CD4-positive, alpha-beta T cell (primary cell): ENCODE measurements around the gene RAB3GAP1. TPM values are rescaled to one million over a fixed set of nuclear protein-coding genes. Genes with fewer than 3 reads are reported as not detected.
A peak's percentile ranks its signal among the peaks of the same experiment; 100 is the strongest.

ENCODE experiments used
- ATAC-seq: fragments of 200-7000 bp; cut with Tn5 transposase; one replicate; pipeline ENCODE4 v1.10.0; 2022; ENCODE audit warnings: mild to moderate bottlenecking; ENCODE audit not compliant: poor library complexity
- CTCF ChIA-PET: fragments of 350-600 bp; sonication (Branson Sonifier 250); formaldehyde crosslinking; loops from one replicate; lab custom pipeline; 2021; ENCODE audit warnings: antibody characterized with exemption, inconsistent platforms; lab: Charles Lee
- POLR2A ChIA-PET: fragments of 350-600 bp; sonication (Branson Sonifier 250); formaldehyde crosslinking; loops from one replicate; lab custom pipeline; 2021; ENCODE audit warnings: antibody characterized with exemption, inconsistent platforms; lab: Charles Lee
- DNase-seq, 14 experiments: peaks; one replicate each; pipeline ENCODE4 v3.0.0-alpha.2; 2013 to 2020; ENCODE audit warnings: mixed read lengths in 2 of 14
- H3K27ac ChIP-seq, 2 donors: one replicate each; pipeline versions ENCODE4 v1.5.1 to v1.7.0; 2013; ENCODE audit warnings: low read length in 2 of 2, low read depth in 1 of 2, mild to moderate bottlenecking in 1 of 2
- H3K27me3 ChIP-seq, 2 experiments: 1 replicate in 1 of 2; 2 replicates in 1 of 2; pipeline versions ENCODE4 v1.6.1 to v1.7.0; 2013; ENCODE audit warnings: low read length in 2 of 2, control low read depth in 1 of 2, mild to moderate bottlenecking in 1 of 2, moderate library complexity in 1 of 2; ENCODE audit not compliant: insufficient read depth in 2 of 2, control insufficient read depth in 1 of 2
- H3K36me3 ChIP-seq: one replicate; pipeline ENCODE4 v1.6.1; 2013; ENCODE audit warnings: low read length, control low read depth; ENCODE audit not compliant: insufficient read depth
- H3K4me1 ChIP-seq: one replicate; pipeline ENCODE4 v1.6.1; 2013; ENCODE audit warnings: low read length, control low read depth; ENCODE audit not compliant: insufficient read depth
- H3K4me3 ChIP-seq: one replicate; pipeline ENCODE4 v1.5.1; 2013; ENCODE audit warnings: mild to moderate bottlenecking, low read length, moderate library complexity
- H3K9me3 ChIP-seq, 2 experiments: 1 replicate in 1 of 2; 2 replicates in 1 of 2; pipeline versions ENCODE4 v1.6.1 to v1.7.0; 2013; ENCODE audit warnings: low read length in 2 of 2, mild to moderate bottlenecking in 2 of 2, control low read depth in 1 of 2, moderate library complexity in 1 of 2; ENCODE audit not compliant: control insufficient read depth in 1 of 2, insufficient read depth in 1 of 2
- H3K27ac Mint-ChIP-seq: one replicate; pipeline ENCODE4 v1.8.0; 2020; ENCODE audit warnings: mixed read lengths
- H3K27me3 Mint-ChIP-seq: one replicate; pipeline ENCODE4 v1.8.0; 2021; ENCODE audit warnings: mixed read lengths
- H3K36me3 Mint-ChIP-seq: one replicate; pipeline ENCODE4 v1.8.0; 2021; ENCODE audit warnings: low read depth, mixed read lengths
- H3K4me1 Mint-ChIP-seq: one replicate; pipeline ENCODE4 v1.8.0; 2021; ENCODE audit warnings: low read depth, mixed read lengths
- H3K4me3 Mint-ChIP-seq: one replicate; pipeline ENCODE4 v1.8.0; 2020; ENCODE audit warnings: mild to moderate bottlenecking, mixed read lengths
- H3K9me3 Mint-ChIP-seq: one replicate; pipeline ENCODE4 v1.8.0; 2020; ENCODE audit warnings: mixed read lengths
- intact Hi-C, 2 experiments: fragments of 100-400 bp; cut with DNase I in 1 of 2; cut with micrococcal nuclease in 1 of 2; formaldehyde crosslinking; loops; one replicate each; pipeline versions ENCODE4 v1.15.1 to v1.9.0; 2023 to 2025; cut with DNase I, micrococcal nuclease
- total RNA-seq, 174 experiments: library from RNA in 2 of 174; stranded (reverse) in 2 of 174; gene quantifications; one replicate each; pipeline ENCODE4 v1.2.3 and lab custom pipeline; 2021 to 2026
- TF ChIP-seq, protein P1 (sequence below): fragments of 200-600 bp; IDR thresholded peaks from one replicate; pipeline ENCODE4 v1.8.0; 2022; ENCODE audit warnings: antibody characterized with exemption, mild to moderate bottlenecking

The RAB3GAP1 gene
- total RNA-seq, 2 experiments from 2014 or later, result 35.9 to 37.0 TPM

DNA sequence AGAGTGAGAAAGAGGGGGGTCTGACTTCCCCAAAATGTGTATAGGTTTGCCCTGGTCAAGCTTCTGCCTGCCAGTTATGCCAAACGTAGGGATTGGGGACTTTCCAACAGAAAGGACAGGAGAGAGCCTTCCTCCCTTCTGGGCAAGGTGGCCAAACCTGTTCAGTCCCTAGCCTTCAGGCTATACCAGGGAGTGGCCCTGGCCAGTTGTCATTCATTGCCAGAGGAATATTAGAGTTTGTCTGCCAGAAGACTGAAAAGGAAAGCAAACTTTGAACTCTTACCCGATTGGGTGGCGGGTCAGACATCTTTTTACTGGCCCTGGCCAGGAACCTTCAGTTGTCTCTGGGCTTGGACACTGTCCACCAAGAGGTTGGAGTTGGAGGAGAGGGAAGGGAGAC, 22.1 kb downstream of the RAB3GAP1 start:
- H3K36me3 Mint-ChIP-seq, result peaks cover 79% of the 10 kb centered on the region
- no peaks in the 10 kb centered on the region for H3K27me3 ChIP-seq
- TF ChIP-seq, protein P1, sequence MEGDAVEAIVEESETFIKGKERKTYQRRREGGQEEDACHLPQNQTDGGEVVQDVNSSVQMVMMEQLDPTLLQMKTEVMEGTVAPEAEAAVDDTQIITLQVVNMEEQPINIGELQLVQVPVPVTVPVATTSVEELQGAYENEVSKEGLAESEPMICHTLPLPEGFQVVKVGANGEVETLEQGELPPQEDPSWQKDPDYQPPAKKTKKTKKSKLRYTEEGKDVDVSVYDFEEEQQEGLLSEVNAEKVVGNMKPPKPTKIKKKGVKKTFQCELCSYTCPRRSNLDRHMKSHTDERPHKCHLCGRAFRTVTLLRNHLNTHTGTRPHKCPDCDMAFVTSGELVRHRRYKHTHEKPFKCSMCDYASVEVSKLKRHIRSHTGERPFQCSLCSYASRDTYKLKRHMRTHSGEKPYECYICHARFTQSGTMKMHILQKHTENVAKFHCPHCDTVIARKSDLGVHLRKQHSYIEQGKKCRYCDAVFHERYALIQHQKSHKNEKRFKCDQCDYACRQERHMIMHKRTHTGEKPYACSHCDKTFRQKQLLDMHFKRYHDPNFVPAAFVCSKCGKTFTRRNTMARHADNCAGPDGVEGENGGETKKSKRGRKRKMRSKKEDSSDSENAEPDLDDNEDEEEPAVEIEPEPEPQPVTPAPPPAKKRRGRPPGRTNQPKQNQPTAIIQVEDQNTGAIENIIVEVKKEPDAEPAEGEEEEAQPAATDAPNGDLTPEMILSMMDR, result no peak
- H3K4me3 Mint-ChIP-seq, result no peak overlapping the region
- no peak for ATAC-seq
- peaks cover 40% of the 10 kb centered on the region for H3K4me1 Mint-ChIP-seq
- no peak overlapping the region for H3K27ac ChIP-seq
- ChIA-PET POLR2A (no interaction called here), CTCF (no interaction called here)
- H3K4me1 ChIP-seq, result no peaks in the 10 kb centered on the region
- no peak overlapping the region for H3K4me3 ChIP-seq
- peaks cover 6% of the 10 kb centered on the region for H3K36me3 ChIP-seq
- DNase-seq, result no peak
- intact Hi-C loops, result no loop called here
- H3K27me3 Mint-ChIP-seq, result no peaks in the 10 kb centered on the region
- peaks cover 8 to 12% of the 10 kb centered on the region in 2 experiments for H3K9me3 ChIP-seq
- H3K9me3 Mint-ChIP-seq, result peaks cover 4% of the 10 kb centered on the region
- peak overlapping the region; percentile 4 for H3K27ac Mint-ChIP-seq

DNA sequence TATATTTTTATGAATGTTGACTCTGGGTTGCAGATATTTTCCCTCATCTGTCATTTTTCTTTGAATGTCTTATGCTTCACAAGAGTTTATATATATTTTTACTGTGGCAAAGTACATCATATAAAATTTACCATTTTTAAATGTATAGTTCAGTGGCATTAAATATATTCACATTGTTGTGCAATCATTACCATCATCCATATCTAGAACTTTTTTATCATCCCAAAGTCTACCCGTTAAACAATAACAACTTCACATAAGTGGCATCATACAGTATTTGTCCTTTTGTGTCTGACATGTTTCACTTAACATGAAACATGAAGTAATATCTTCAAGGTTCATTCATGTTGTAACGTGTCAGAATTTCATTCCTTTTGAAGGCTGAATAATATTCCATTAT, 24.5 kb downstream of the RAB3GAP1 start:
- H3K36me3 Mint-ChIP-seq, result peaks cover 80% of the 10 kb centered on the region
- H3K9me3 Mint-ChIP-seq, result peaks cover 4% of the 10 kb centered on the region
- CTCF ChIA-PET, result no interaction called here

DNA sequence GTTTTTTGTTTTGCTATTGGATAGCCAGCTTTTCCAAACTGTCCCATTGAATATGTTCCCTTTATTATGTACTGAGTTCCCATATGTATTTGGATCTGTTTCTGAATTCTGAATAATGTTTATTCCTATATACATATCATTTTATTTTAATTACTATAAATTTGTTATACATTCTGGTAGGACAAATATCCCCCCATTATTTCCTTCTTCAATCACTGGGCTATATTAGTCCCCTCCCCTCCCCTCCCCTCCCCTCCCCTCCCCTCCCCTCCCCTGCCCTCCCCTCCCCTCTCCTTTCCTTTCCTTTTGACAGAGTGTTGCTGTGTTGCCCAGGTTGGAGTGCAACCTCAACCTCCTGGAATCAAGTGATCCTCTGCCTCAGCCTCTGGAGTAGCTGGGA, 26.3 kb downstream of the RAB3GAP1 start:
- peaks cover 0 to 4% of the 10 kb centered on the region in 2 experiments for H3K9me3 ChIP-seq
- TF ChIP-seq, protein P1, result no peak
- H3K27me3 ChIP-seq, result no peaks in the 10 kb centered on the region
- Mint-ChIP-seq H3K4me3 (no peak overlapping the region), H3K27me3 (no peaks in the 10 kb centered on the region), H3K36me3 (peaks cover 80% of the 10 kb centered on the region), H3K4me1 (peaks cover 38% of the 10 kb centered on the region), H3K27ac (no peak overlapping the region), H3K9me3 (no peaks in the 10 kb centered on the region)
- no peak for ATAC-seq
- no peaks in the 10 kb centered on the region for H3K4me1 ChIP-seq
- H3K36me3 ChIP-seq, result peaks cover 15% of the 10 kb centered on the region
- DNase-seq, result no peak
- no peak overlapping the region for H3K27ac ChIP-seq
- ChIA-PET POLR2A (no interaction called here), CTCF (no interaction called here)
- intact Hi-C loops, result no loop called here
- H3K4me3 ChIP-seq, result no peak overlapping the region

More for the DNA sequence above, 24.5 kb downstream of the RAB3GAP1 start:
- peaks cover 44% of the 10 kb centered on the region for H3K4me1 Mint-ChIP-seq
- Histone ChIP-seq H3K9me3 (peaks cover 5 to 9% of the 10 kb centered on the region in 2 experiments), H3K36me3 (peaks cover 4% of the 10 kb centered on the region), H3K27me3 (no peaks in the 10 kb centered on the region), H3K27ac (no peak overlapping the region), H3K4me3 (no peak overlapping the region), H3K4me1 (no peaks in the 10 kb centered on the region)
- no peaks in the 10 kb centered on the region for H3K27me3 Mint-ChIP-seq
- no peak for ATAC-seq
- H3K27ac Mint-ChIP-seq, result no peak overlapping the region
- intact Hi-C loops, result no loop called here
- DNase-seq, result no peak
- POLR2A ChIA-PET, result no interaction called here
- TF ChIP-seq, protein P1, result no peak
- no peak overlapping the region for H3K4me3 Mint-ChIP-seq
